HL-60 (cell line): ENCODE measurements around the gene DENND4C.

Experiments
- CTCF ChIP-seq: IDR thresholded peaks from one replicate; pipeline ENCODE4 v1.5.1; 2011; ENCODE audit warnings: low read length, control low read depth, inconsistent platforms; ENCODE audit not compliant: insufficient read depth
- GABPA ChIP-seq: IDR thresholded peaks from 2 replicates; pipeline ENCODE4 v1.6.1; 2012; ENCODE audit warnings: low read depth
- POLR2AphosphoS5 ChIP-seq: IDR thresholded peaks from 2 replicates; pipeline ENCODE4 v1.6.1; 2012; ENCODE audit warnings: low read depth
- REST ChIP-seq: IDR thresholded peaks from 2 replicates; pipeline ENCODE4 v1.6.1; 2012; ENCODE audit warnings: low read depth; ENCODE audit not compliant: insufficient replicate concordance
- SPI1 ChIP-seq: IDR thresholded peaks from 2 replicates; pipeline ENCODE4 v1.6.1; 2012; ENCODE audit warnings: low read depth, mild to moderate bottlenecking, borderline replicate concordance

- TF ChIP-seq CTCF (no peak), POLR2AphosphoS5 (no peak), GABPA (no peak), REST (no peak), SPI1 (no peak)
Observed at GRCh38 chr9:19303216-19303615, 72.7 kb downstream of the DENND4C start.
